Breast epithelium (tissue), 3 donors: Measurements from ENCODE around the gene HERC2.

Experiments
- CTCF ChIP-seq, 3 donors: fragments of 450-650 bp; IDR thresholded peaks; one replicate each; pipeline ENCODE4 v1.5.1; 2016 to 2017; ENCODE audit warnings: antibody characterized with exemption in 3 of 3, mild to moderate bottlenecking in 3 of 3, moderate library complexity in 3 of 3
- POLR2AphosphoS5 ChIP-seq, 3 donors: sonication (generic); formaldehyde crosslinking; IDR thresholded peaks; one replicate each; pipeline ENCODE4 v1.6.1; 2017; ENCODE audit warnings: antibody characterized with exemption in 3 of 3

- TF ChIP-seq POLR2AphosphoS5 (IDR thresholded peaks at IDR 0.05): no peak
- no peak for TF ChIP-seq CTCF (IDR thresholded peaks at IDR 0.05)
Observed at GRCh38 chr15:28113394-28114113, 208.4 kb downstream of the HERC2 start.
